RWPE2 (cell line): ENCODE measurements around the gene TGFBR1.
A peak's percentile ranks its signal among the peaks of the same experiment; 100 is the strongest.

Experiments used
- ATAC-seq: fragments of 200-7000 bp; cut with Tn5 transposase; 3 replicates; pipeline ENCODE4 v1.9.1; 2021; ENCODE audit warnings: low read depth
- DNase-seq: peaks from one replicate; pipeline ENCODE4 v3.0.0-alpha.2; 2020; ENCODE audit warnings: low spot score
- H3K27ac ChIP-seq: fragments of 450-650 bp; 2 replicates; pipeline ENCODE4 v1.5.1; 2017; ENCODE audit warnings: mild to moderate bottlenecking; ENCODE audit not compliant: poor library complexity, severe bottlenecking
- H3K27me3 ChIP-seq: fragments of 250-450 bp; sonication (Bioruptor Pico); 2 replicates; pipeline ENCODE4 v1.5.1; 2021; ENCODE audit warnings: mild to moderate bottlenecking, moderate library complexity; ENCODE audit not compliant: insufficient read depth, poor library complexity, severe bottlenecking
- H3K36me3 ChIP-seq: fragments of 250-450 bp; sonication (Bioruptor Pico); 2 replicates; pipeline ENCODE4 v1.5.1; 2020; ENCODE audit warnings: low read depth, mild to moderate bottlenecking, moderate library complexity
- H3K4me1 ChIP-seq: fragments of 250-450 bp; sonication (Bioruptor Pico); 2 replicates; pipeline ENCODE4 v1.5.1; 2021; ENCODE audit warnings: mild to moderate bottlenecking, moderate library complexity; ENCODE audit not compliant: insufficient read depth, poor library complexity, severe bottlenecking
- H3K4me3 ChIP-seq: fragments of 250-450 bp; sonication (Bioruptor Pico); 2 replicates; pipeline ENCODE4 v1.5.1; 2021; ENCODE audit warnings: mild to moderate bottlenecking, moderate library complexity; ENCODE audit not compliant: severe bottlenecking
- H3K9me3 ChIP-seq: fragments of 250-450 bp; sonication (Bioruptor Pico); 2 replicates; pipeline ENCODE4 v1.5.1; 2021; ENCODE audit warnings: mild to moderate bottlenecking, moderate library complexity; ENCODE audit not compliant: severe bottlenecking
- CTCF ChIP-seq: fragments of 450-650 bp; IDR thresholded peaks from one replicate; pipeline ENCODE4 v1.5.1; 2017; ENCODE audit warnings: mild to moderate bottlenecking, moderate library complexity; ENCODE audit not compliant: poor library complexity, severe bottlenecking

TGFBR1 gene

GRCh38 chr9:99128133-99128406 lies 23.2 kb downstream of the TGFBR1 start:
- peak; percentile 4; the same call in 2 of the 3 replicates for ATAC-seq

DNA sequence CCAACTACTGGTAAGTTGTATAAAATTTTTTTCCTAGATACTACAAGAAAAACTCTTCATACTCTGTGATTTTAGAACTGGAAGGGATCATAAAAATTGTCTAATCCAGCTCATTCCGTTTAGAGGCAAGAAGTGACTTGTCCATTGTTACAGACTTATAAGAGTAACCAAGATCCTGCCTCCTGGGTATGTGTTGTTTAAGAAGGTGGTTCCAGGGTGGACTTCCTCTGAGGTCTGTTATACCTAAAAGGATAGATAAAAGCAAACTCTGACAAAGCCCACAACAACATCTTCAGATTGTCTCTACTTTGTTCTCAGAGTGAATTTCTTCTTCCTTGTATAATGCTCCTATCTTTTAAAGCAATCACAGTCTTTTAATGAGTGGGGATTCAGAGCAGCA lies 24.2 kb downstream of the TGFBR1 start:
- H3K4me1 ChIP-seq = peaks cover 53% of the 10 kb centered on the region
- peak; percentile 53; the same call in 2 of the 3 replicates for ATAC-seq
- no peaks in the 10 kb centered on the region for H3K27me3 ChIP-seq
- H3K27ac ChIP-seq = peak overlapping the region; percentile 90
- H3K9me3 ChIP-seq = no peaks in the 10 kb centered on the region
- DNase-seq = no peak
- TF ChIP-seq CTCF = no peak
- peaks cover 7% of the 10 kb centered on the region; the same call in 1 of the 2 replicates for H3K36me3 ChIP-seq
- no peak overlapping the region for H3K4me3 ChIP-seq

More at GRCh38 chr9:99128133-99128406, 23.2 kb downstream of the TGFBR1 start:
- peak overlapping the region; percentile 90 for H3K27ac ChIP-seq
- no peak for DNase-seq
- no peaks in the 10 kb centered on the region for H3K9me3 ChIP-seq
- peaks cover 7% of the 10 kb centered on the region; the same call in 1 of the 2 replicates for H3K36me3 ChIP-seq
- H3K4me3 ChIP-seq = no peak overlapping the region
- peaks cover 53% of the 10 kb centered on the region for H3K4me1 ChIP-seq
- no peak for TF ChIP-seq CTCF
- H3K27me3 ChIP-seq = no peaks in the 10 kb centered on the region

DNA sequence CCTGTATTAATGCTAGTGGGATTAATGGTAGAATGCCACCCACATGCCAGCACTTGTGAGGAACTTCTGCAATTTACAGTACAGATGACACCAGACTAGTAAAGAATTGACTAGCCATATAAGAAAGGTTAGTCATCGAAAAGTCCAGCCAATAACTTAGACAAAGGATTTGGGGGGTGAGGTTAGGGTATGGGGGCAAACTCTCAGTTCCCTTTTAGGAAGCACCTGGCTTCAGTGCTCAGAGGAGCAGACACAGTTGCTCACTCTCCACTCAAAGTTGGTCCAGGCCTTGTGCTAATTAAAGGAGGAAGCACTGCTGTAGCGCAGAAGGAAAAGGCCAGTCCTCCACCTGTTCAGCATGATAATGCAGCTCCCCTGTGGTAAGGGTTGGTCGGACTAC lies 25.2 kb downstream of the TGFBR1 start:
- no peak for TF ChIP-seq CTCF
- H3K4me1 ChIP-seq = peaks cover 51% of the 10 kb centered on the region
- no peaks in the 10 kb centered on the region for H3K9me3 ChIP-seq
- no peak overlapping the region for H3K4me3 ChIP-seq
- H3K27ac ChIP-seq = peak overlapping the region; percentile 90
- no peak for DNase-seq
- peaks cover 7% of the 10 kb centered on the region; the same call in 1 of the 2 replicates for H3K36me3 ChIP-seq
- H3K27me3 ChIP-seq = no peaks in the 10 kb centered on the region
- no peak for ATAC-seq

DNA sequence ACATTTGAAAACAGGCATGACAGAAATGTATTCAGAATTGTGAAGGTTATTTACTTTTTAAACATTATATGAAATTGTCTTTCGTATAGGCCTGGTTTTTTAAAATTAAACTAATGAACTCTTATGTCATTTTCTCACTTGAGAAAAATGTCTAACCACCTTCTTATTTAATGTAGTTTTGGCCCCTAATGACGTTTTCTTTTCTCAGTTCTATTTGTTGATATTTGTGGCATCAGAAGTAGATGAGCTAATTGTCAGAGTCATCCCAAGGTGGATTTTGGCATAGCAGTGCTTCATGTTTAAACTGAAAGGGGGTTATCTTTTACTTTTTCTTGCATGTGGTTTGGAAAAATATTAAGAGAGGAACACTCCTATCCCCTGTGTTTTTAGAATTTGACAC lies 28.2 kb downstream of the TGFBR1 start:
- H3K27ac ChIP-seq = no peak overlapping the region
- H3K27me3 ChIP-seq = no peaks in the 10 kb centered on the region
- H3K4me3 ChIP-seq = no peak overlapping the region
- H3K36me3 ChIP-seq = peaks cover 14% of the 10 kb centered on the region
- H3K9me3 ChIP-seq = no peaks in the 10 kb centered on the region
- TF ChIP-seq CTCF = no peak
- ATAC-seq (no peak), DNase-seq (no peak)
- peaks cover 23% of the 10 kb centered on the region for H3K4me1 ChIP-seq

- ATAC-seq (no peak; the same call in 2 of the 3 replicates), DNase-seq (no peak)
- Histone ChIP-seq H3K4me3 (no peak overlapping the region), H3K9me3 (no peaks in the 10 kb centered on the region), H3K27ac (no peak overlapping the region), H3K36me3 (peaks cover 22% of the 10 kb centered on the region), H3K4me1 (peaks cover 5% of the 10 kb centered on the region), H3K27me3 (no peaks in the 10 kb centered on the region)
- no peak for TF ChIP-seq CTCF
These were observed 30.0 kb downstream of the TGFBR1 start for GRCh38 chr9:99134893-99135341.
